Measurements from ENCODE around the gene TIGD4.

Gene TIGD4

DNA sequence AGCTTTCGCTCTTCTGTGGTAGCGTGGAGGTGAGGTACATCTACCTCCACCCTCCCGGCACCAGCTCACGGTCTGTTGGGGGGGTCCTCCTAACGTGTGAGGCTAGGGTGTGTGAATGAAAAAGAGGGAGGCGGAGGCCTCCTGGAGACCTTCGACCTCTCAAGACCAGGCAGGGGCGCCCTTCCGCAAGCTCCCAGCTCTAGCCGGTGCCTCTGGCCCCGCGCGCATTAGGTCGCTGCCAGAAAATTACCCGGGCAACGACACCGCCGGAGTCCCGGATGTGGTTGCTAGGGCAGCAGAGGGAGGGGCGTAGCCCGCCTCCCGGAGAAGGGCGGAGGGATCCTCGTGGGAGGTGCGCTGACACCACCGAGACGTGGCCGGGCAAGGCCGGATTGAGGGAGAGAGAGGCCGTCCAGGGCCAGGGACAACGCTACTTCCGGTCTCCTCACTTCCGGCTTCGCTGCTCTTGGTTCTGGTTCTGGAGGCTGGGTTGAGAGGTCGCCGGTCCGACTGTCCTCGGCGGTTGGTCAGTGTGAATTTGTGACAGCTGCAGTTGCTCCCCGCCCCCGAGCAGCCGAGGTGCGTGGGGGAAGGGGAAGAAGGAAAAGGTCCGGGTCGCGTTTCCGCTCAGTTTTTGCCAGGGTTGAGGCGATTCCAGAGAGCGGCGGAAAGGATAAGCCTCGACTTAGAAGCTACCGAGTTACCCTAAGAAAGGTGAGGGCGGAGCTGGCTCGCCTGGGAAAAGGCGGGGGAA, at the start of gene TIGD4, which contains the start of gene ARFIP1:
TSS of gene TIGD4 (minus strand) at position 218 of the 754 bp plus-strand sequence. CDS start 8,726 bp downstream, outside the sequence.
TSS of gene ARFIP1 (plus strand) at position 442 of the 754 bp plus-strand sequence. CDS start 49,680 bp downstream, outside the sequence.
- peak; percentile 88 for DNase-seq (ENCODE audit: low read depth)

DNA sequence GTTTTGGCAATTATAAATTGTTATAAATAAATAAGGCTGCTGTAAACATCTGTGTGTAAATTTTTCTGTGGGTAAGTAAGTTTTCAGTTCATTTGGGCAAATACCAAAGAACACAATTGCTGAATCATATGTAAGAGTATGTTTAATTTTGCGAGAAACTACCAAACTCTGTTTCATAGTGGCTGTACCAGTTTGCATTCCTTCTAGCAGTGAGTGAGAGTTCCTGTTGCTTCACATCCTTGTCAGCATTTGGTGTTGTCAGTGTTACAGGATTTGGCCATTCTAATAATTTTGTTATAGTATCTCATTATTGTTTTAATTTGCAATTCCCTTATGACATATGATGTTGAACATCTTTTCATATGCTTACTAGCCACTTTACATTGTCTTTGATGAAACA, 48.6 kb upstream of the TIGD4 start:
- no peak for DNase-seq (ENCODE audit: low read depth)

DNA sequence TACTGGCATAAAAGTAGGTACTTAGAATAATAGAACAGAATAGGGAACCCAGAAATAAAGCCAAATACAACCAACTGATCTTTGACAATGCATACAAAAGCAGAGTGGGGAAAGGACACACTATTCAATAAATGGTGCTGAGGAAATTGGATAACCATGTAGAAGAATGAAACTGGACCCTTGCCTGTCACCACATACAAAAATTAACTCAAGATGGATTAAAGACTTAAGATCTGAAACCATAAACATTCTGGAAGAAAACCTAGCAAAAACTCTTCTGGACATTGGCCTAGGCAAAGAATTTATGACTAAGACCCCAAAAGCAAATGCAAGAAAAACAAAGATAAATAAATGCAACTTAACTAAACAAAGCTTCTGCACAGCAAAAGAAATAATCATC, 45.8 kb upstream of the TIGD4 start:
- no peak for DNase-seq (ENCODE audit: low read depth)

DNA sequence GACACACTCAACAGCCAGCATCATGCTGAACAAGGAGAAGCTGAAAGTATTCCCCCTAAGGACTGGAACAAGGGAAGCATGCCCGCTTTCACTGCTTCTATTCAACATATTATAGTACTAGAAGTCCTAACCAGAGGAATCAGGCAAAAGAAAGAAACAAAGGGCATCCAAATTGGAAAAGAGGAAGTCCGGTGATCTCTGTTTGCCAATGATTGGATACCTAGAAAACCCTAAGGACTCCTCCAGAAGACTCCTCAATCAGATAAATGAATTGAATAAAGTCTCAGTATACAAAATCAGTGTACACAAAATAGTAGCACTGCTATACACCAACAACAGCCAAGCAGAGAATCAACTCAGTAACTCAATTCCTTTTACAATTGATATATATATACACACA, 45.0 kb upstream of the TIGD4 start:
- no peak for DNase-seq (ENCODE audit: low read depth)

DNA sequence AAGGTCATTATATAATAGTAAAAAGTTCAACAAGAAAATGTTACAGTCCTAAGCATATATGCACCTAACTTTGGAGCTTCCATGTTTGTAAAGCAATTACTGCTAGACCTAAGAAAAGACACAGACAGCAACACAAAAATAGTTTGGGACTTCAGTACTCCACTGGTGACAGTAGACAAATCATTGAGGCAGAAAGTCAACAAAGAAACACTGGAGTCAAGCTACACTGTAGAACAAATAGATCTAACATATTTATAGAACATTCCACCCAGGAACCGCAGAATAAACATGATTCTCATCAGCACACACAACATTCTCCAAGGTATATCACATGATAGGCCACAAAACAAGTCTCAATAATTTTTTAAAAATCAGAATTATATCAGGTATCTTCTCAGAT, 42.8 kb upstream of the TIGD4 start:
- DNase-seq (ENCODE audit: low read depth) = no peak

DNA sequence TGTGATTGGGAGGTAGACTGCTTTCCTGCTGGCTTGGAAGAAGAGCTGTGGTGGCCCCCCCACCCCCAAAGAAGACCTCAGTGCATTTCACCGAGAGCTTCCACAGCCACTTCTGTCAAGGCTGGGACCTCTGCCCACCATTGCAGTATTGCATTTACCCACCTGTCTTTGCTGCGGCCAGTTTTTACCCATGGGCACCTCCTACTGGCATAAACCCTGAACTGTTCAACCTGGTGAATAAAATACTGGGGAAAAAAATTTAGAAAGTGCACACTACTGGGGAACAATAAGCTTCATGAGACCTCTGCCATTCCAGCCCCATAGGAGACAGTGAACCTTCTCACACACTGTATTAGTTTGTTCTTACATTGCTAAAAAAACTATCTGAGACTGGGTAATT, 40.5 kb upstream of the TIGD4 start:
- DNase-seq (ENCODE audit: low read depth) = no peak

DNA sequence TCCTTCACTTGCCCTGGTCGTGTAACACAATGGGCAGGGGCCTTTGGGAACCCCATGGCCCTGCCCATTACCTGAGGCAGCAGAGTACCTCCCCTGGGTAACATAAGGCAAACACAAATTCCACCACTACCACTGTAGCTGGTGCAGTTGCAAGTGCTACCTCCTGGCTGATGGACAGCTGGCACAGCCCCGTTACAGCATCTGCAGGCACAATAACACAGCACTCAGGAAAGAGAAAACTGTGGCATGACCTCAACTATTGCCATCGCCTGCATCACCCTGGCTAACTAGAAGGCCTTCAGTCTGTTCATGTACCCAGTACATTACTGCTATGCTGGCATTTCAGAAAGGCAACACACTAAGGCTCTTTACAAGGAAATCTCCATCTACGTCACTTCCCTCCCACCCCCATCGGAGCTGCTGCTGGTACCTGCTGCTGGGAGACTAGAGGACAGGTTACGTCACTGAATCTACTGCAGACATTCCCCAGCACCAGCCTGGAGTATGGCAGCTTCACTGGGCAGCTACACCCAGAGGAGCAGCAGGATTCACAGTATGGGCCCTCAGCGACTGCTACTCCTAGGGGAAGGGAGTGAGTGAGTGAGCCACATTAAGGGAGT, 39.6 kb upstream of the TIGD4 start:
- no peak for DNase-seq (ENCODE audit: low read depth)

DNA sequence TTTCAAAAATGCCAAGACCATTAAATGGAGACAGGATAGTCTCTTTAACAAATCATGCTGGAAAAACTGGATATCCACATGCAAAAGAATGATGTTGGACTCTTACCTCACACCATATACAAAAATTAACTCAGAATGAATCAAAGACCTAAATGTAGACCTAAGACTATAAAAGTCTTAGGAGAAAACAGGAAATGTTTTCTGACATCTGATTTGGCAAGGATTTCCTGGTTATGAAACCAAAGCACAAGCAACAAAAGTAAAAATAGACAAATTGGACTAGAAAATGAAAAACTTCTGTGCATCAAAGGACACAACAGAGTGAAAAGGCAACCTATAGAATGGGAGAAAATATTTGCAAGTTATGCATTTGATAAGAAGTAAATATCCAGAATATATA, 37.8 kb upstream of the TIGD4 start:
- no peak for DNase-seq (ENCODE audit: low read depth)

DNA sequence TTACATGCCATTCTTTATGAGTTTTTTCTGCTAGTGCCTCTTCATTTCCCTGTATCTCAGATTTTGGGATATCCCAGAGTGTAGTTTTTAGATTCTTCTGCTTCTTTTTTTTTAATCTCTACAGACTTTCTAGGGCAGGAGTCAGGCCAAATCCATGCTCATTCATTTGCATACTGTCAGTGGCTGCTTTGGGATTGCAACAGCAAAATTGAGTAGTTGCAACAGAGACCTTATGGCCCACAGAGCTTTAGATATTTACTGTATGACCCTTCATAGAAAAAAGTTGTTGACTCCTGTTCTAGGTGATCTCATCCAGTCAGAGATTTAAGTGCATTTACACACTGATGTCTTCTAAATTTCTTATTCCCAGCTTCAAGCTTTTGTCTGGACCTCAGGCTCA, 35.5 kb upstream of the TIGD4 start:
- no peak for DNase-seq (ENCODE audit: low read depth)

DNA sequence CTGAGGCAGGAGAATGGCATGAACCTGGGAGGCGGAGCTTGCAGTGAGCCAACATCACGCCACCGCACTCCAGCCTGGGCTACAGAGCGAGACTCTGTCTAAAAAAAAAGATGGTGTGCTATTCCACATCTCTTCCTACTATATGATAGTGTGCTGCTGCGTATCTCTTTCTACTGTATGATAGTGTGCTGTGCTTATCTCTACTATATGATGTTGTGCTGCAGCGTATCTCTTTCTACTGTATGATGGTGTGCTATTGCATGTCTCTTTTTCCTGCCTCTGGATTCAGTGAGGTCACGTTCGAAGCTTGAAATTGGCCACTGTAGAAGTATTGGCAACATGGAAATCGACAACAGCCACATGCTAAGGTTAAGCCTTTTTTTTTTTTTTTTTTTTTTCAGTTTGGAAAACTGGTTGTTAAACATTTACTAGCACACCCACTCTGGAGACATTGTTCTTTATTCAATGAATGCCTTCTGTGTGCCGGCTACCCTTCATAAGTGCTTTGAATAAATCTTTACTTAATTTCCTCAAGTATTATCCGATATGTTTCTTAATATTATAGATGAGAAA, 31.3 kb upstream of the TIGD4 start:
- DNase-seq (ENCODE audit: low read depth) = no peak

DNA sequence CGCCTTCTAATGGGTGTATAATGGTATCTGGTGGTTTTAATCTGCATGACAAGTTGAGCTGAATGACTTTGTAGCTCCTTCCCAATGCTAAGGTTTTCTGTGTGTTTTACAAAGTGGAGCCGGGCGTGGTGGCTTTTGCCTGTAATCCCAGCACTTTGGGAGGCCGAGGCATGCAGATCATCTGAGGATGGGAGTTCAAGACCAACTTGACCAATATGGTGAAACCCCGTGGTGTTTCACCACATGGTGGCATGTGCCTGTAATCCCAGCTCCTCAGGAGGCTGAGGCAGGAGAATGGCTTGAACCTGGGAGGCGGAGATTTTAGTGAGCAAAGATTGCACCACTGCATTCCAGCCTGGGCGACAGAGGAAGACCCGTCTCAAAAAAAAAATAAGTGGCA, 29.1 kb upstream of the TIGD4 start:
- no peak for DNase-seq (ENCODE audit: low read depth)

DNA sequence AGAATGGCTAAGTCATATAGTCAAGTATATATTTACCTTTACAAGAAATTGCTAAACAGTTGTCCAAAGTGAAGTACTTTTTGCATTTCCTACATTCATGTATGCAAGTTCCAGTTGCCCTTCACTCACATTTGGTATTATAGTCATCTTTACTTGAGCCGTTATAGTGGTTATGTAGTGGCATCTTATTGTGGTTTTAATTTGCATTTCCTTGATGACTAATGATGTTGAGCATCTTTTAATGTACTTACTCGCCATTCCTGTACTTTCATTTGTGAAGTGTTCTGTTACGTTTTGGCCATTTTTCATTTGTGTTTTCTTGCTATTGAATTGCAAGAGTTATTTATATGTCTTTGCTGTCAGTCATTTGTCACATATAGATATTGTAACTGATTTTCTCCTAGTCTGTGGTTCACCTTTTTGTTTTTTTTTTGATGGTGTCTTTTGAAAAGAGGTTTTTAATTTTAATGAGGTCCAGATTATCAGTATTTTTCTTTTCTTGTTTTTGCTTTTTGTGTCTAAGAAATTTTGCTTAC, 27.8 kb upstream of the TIGD4 start:
- DNase-seq (ENCODE audit: low read depth) = no peak

DNA sequence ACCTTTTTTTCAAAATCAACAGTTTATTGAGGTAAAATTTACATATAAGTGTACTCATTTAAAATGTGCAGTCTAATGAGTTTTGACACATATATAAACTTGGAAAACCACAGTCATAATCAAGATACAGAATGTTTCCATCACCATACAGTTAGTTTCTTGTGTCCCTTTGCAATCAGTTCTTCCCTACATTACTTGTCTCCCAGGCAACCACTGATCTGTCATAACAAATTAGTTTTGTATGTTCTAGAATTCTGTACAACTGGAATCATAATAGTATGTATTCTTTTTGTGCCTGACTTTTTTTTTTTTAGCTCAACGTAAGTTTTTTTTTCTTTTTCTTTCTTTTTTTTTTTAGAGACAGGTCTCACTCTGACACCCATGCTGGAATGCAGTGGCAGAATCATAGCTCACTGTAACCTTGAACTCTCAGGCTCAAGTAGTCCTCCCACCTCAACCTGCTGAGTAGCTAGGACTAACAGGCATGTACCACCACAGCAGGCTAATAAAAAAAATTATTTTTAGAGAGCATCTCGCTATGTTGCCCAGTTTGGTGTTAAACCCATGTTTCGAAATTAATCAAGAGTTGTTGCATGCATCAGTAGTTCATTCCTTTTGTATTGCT, 27.1 kb upstream of the TIGD4 start:
- DNase-seq (ENCODE audit: low read depth) = no peak

DNA sequence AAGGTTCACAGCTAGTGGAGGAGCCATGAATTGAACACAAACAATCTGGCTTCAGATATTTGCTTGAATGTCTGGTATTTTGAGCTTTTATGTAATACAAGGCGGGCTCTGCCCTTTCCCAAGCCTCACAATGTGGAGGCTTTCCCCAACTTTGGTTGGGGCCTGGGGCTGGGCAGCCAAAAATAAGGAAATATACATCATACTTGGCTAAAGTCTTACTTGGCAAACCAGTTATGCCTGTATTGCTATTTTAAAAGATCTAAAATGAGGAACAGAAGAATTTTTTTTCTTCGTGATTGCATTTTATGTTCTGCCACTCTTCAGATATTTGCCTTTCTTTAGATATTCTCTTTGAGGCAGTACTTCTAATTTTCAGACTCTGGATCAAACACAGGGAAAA, 26.3 kb upstream of the TIGD4 start:
- DNase-seq (ENCODE audit: low read depth) = no peak

DNA sequence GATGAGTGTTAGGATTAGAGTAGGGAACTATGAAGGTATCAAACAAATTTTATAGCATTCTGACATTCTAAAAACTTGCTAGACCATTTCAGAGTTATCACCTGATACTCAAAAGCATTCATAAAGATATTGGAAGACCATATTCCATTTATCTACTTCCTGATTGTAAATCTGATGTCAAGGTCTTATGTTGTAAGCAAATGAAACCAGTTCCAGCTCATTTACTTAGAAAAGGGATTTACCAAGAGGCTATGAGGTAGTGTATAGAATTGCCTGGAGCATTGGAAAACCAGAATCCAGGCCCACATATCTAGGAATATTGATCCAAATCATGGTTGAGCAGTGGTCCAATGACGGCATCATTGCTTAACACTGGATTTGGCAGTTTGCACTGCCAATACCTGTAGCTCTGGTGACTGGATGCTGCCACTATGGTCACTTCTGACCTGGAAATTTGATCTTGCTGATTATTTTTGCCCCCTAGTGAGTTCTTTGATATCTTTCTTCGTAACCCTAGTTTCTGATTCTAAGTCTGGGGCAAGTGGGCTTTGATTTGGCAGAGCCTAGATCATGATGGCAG, 25.6 kb upstream of the TIGD4 start:
- no peak for DNase-seq (ENCODE audit: low read depth)

DNA sequence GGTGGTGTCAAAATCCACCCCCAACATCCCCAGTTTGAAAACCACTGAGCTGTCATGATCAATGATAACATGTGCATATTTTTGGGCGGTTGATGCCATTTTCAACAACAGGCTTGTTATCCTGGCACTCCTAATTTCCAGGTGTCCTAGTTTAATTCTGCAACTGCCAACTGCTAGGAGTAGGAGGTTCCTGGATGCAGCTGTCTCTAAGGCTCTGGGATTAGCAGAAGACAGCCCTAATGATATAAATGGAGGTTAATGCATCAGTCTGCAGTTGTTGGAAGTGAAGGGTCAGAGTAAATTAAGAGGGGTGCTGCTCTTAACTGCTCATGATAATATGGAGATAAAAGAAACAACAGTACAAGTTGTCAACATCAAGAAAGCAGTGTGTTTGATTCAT, 24.0 kb upstream of the TIGD4 start:
- no peak for DNase-seq (ENCODE audit: low read depth)

DNA sequence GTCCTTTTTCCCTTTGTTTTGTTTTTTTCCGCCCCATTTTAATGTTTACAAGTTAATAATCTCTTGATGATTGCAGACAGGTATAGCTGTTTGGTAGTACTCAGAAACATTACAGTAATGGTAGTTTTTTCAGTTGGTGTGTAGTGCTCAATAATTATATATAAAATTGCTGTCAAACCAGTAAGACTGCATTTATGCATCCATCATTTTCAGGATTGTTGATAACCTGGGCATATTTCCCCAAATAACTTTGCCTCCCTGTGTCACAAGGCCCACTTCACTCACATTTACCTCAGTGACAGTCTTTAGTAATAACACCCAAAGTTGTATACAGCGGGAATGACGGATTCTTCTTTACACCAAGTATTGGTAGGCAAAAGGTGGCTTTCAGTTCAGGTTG, 16.4 kb upstream of the TIGD4 start:
- DNase-seq (ENCODE audit: low read depth) = no peak

DNA sequence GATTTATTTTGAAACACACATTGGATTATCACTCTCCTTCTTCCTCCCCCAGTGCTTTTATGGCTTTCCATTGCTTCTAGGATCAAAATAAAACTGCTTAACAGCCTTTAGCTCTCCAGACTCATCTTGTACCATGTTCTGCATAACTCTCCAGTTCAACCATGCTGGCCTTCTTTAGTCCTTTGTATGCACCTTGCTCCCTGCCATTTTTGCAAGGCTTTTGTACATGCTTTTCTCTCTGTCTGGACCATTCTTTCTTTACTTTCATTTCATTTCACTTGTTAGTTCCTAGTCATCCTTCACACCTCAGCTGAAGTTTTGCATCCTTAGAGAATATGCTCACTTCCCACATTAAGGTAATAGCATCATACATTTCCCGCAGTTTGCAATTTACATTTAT, 7.1 kb upstream of the TIGD4 start:
- no peak for DNase-seq (ENCODE audit: low read depth)

DNA sequence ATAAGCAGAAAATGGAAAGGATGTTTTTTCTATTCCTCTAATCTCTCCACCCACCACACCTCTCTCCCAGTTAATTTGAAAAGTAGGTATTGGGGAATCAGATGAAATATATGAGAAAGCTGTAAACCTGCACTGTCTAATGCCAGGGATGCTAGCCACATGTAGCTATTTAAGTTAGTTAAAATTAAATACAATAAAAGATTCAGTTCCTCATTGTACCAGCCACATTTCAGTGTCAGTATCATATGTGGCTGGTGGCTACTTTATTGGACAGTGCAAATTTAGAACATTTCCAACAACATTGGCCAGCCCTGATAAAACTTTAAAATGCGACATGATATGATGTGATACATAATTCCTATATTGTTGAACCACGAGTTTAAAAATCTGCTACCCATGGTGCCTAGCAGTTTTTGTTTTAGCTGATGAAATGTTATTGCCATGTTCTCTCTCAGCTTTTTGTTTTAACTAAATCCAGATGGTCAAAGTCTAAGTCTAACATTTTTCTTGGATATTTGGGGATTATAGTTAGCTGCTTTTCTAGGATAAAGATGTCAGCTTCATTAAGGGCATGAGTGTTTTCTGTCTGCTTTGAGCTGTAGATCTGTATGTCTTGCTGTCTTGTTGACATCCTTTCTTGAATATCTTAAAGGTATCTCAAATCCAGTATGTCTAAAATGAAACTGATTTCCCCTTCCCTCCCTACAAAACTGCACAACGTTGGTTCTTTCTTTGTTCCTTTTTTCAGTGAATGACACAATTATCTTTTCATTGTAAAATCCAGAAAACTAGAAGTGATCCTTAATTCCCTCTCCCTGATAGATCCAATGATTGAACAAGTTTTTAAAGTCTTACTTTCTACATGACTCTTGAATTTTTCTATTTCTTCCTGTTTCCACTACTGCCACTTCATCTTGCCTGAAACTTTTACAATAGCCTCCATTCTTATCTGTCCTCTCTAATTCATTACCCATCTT, 6.4 kb upstream of the TIGD4 start:
- no peak for DNase-seq (ENCODE audit: low read depth)

DNA sequence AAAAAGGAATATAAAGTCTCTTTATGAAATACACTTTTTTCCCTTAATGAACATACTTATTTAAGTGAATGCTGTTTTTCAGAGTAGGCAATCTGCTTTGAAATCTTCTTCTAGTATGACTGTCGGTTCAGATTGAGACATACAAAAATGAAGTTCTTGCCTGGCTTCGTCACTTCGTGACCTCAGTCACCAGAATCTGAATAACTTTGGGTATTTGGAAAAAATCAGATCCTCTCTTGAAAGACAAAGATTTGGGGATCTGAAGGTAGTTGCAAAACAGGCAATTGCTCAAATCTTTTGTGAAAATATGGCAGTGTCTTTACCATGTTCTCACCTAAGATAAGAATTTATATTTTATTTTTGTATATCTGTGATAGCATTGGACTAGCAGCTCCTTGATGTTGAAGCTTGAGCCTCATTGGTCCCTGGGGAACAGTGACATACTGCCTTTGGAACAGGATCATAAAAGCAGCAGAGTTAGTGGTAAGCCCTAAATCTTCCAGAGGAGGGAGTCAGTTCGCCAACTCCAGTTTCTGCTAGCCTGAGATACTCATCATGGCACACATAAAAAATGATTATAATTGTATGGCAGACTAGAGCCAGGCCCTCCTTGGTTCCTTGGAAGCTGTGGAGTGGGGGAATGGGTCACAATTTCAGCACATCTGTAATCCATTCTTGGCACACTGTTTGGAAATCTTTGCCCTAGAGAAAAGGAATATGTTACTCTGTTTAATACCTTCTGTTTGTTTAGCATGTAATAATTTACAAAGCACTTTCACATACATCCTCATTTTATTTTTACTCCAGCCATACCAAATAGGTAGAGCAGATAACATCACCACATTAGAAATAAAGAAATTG, 5.2 kb upstream of the TIGD4 start:
- DNase-seq (ENCODE audit: low read depth) = no peak
